GM12865 (cell line): ENCODE results near the gene HOXD10.

Experiments used
- DNase-seq: peaks from one replicate; pipeline ENCODE4 v3.0.0; 2010; ENCODE audit warnings: low read depth
- H3K4me3 ChIP-seq: 2 replicates; pipeline ENCODE4 v1.5.1; 2011; ENCODE audit warnings: mild to moderate bottlenecking, low read depth, low read length, control low read depth
- TF ChIP-seq, protein P1 (sequence below): IDR thresholded peaks from 2 replicates; pipeline ENCODE4 v1.5.1; 2011; ENCODE audit warnings: low read length, control low read depth, low read depth, inconsistent platforms; ENCODE audit not compliant: insufficient read depth; ENCODE audit errors: missing control alignments

The HOXD10 gene

GRCh38 chr2:176154576-176155252, 38.1 kb downstream of the HOXD10 start:
- no peak for DNase-seq
- TF ChIP-seq, protein P1, sequence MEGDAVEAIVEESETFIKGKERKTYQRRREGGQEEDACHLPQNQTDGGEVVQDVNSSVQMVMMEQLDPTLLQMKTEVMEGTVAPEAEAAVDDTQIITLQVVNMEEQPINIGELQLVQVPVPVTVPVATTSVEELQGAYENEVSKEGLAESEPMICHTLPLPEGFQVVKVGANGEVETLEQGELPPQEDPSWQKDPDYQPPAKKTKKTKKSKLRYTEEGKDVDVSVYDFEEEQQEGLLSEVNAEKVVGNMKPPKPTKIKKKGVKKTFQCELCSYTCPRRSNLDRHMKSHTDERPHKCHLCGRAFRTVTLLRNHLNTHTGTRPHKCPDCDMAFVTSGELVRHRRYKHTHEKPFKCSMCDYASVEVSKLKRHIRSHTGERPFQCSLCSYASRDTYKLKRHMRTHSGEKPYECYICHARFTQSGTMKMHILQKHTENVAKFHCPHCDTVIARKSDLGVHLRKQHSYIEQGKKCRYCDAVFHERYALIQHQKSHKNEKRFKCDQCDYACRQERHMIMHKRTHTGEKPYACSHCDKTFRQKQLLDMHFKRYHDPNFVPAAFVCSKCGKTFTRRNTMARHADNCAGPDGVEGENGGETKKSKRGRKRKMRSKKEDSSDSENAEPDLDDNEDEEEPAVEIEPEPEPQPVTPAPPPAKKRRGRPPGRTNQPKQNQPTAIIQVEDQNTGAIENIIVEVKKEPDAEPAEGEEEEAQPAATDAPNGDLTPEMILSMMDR, result no peak
- H3K4me3 ChIP-seq, result no peak overlapping the region

- no peak for DNase-seq
- TF ChIP-seq, protein P1, result no peak
- H3K4me3 ChIP-seq, result no peak overlapping the region
Observed at GRCh38 chr2:176155356-176156044, 38.9 kb downstream of the HOXD10 start.

DNA sequence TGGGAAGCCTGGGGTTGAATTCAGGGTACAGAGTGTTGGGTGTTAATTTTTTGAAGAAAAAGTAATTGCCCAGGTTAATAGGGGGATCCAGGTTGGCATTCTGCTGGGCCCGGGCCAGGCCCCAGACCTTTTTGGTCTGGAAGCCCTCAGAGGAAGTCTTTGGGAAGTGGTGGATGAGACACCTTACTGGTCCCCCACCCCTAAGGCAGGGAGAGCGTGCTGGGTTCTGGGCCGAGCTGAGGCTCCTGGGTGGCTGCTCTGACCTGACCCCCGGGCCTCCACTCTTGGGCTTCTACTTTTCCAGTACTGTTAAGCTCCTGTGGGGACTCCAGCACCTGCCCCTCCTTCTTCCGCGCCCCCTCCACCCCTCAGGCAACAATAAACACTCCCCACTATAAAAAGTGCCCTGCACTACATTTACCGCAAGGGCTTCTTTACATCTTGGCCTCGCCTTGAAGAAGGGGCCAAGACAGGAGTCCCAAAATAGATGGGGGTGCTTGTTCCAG, 39.8 kb downstream of the HOXD10 start:
- no peak overlapping the region for H3K4me3 ChIP-seq
- no peak for DNase-seq
- TF ChIP-seq, protein P1, result no peak

- no peak for DNase-seq
Observed at GRCh38 chr2:176156807-176157498, 40.4 kb downstream of the HOXD10 start, which contains the start of gene HOXD3. HOXD3 (plus strand) TSS chr2:176157307; CDS start chr2:176169115, 11,808 bp downstream.

DNA sequence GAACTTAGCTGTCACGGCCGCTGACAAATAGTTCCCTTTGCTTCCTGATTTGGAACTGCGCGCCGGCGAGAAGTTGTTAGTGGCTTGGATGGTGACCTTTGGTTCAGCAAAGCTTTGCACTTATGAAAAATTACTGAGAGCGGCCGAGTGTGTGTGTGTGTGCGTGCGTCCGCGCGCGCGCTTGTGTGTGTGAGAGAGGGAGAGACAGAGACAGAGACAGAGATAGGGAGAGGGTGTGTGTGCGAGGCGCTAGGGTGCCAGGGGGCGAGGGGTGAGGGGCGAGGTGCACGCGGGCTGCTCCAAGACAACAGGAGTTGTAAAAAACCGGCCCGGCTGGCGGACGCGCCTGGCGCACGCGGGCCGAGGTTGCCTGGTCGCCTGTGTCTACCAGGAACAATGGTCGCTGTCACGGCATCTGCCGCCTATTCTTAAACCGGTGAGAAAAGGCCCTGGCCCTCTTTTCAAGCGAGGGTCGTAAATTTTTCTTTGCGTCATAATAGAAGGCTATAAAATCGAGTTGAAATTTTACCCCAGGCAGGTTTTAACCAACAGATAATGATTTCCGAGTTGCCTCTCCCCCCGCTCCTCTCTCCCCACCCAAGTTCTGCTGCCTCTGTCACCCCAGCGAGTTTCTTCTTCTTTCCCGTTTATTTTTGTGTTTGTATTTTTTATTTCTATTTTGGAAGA, 41.1 kb downstream of the HOXD10 start:
- DNase-seq, result no peak
- TF ChIP-seq, protein P1, result no peak
- H3K4me3 ChIP-seq, result no peak overlapping the region

More at GRCh38 chr2:176156807-176157498, 40.4 kb downstream of the HOXD10 start, which contains the start of gene HOXD3:
- no peak within 1 kb of the TSS for H3K4me3 ChIP-seq
- TF ChIP-seq, protein P1, result no peak

DNA sequence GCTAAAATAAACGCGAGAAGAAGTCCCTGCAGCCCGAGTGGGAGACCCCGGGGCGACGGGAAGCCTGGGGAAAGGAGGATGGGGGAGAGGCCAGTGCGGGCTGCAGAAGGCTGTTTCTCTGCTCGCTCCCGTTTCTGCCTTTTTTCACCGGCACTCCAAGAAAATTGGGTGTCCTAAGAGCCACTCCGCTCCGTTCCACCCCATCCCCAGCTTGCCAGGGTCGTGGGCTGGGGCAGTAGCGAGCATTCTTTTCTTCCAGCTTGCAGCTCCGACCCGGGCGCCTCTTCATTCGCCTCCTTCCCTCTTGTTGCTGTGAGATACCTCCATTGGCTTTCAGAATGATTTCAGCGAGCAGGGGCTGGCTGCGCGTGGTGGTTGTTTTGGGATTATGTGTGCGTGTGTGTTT, 41.6 kb downstream of the HOXD10 start:
- no peak overlapping the region for H3K4me3 ChIP-seq
- no peak for DNase-seq
- TF ChIP-seq, protein P1, result no peak
